ENCODE results near the gene PPM1F. TPM values are rescaled to one million over a fixed set of nuclear protein-coding genes. Genes with fewer than 3 reads are reported as not detected.

Gene PPM1F
- total RNA-seq, 1 donor, result 23.5 TPM

DNA sequence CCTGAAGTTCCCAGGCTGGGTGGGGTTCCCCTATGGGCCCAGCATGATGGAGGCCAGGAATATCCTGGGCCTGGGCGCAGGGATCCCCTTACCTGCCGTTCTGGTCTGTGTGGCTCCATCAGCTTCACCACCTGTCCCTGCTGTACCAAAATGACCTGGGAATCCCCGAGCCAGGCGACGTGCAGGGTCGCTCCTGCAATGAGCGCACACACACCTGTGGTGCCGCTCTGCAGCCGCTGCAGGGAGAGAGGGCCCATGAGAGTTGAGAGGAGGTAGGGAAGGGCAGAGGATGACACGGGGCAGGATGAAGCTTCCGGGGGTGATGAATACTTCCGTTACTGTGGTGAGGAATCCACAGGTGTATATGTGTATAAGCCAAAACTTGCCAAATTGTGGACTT is 21.6 kb downstream of the PPM1F start:
- no peaks in the 10 kb centered on the region for H3K27me3 ChIP-seq (ENCODE audit: insufficient read depth, low read length)
- no peaks in the 10 kb centered on the region for H3K9me3 ChIP-seq (ENCODE audit: low read depth, low read length)
- no peak overlapping the region for H3K4me3 ChIP-seq (ENCODE audit: low read length)
- H3K4me1 ChIP-seq (ENCODE audit: insufficient read depth, low read length), result peaks cover 12% of the 10 kb centered on the region

DNA sequence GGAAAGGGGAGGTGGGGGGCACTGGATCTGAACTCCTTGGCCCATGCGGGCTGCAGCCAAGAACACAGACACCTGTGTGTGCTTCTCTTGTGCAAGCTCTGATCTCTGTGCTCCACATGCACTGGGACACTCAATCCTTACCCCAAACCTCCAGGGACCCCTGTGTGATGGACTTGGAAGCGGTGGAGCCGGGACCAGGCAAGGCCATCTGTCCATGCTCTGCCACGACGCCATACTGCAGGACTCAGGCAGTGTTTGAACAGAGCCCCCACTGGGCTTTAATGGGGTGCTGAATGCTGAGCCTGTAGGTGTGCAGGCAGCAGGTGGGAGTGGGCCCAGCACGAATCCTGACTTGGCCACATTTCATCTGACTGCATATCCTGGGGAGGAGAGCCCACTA is 23.4 kb downstream of the PPM1F start:
- no peaks in the 10 kb centered on the region for H3K9me3 ChIP-seq (ENCODE audit: low read depth, low read length)
- no peak overlapping the region for H3K4me3 ChIP-seq (ENCODE audit: low read length)
- no peaks in the 10 kb centered on the region for H3K27me3 ChIP-seq (ENCODE audit: insufficient read depth, low read length)
- H3K4me1 ChIP-seq (ENCODE audit: insufficient read depth, low read length), result no peaks in the 10 kb centered on the region

DNA sequence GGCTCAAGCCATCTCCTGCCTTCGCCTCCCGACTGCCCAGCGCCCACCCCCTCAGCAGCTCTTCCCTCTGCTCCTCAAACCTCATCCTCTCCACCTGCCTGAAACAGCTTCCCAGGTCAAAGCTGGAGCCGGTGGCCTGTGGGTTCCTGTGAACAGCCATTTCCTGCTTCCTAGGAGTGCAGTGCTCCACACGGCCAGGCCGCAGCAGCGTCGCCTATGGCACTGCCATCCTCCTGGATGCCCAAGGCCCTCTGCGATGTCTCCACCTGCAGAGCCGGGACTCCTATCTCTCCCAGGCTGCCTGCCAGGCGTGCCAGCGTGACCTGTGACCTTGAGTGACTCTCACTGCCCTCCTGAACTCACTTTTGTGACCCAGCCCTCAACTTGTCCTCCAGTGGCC is 24.6 kb downstream of the PPM1F start:
- no peaks in the 10 kb centered on the region for H3K27me3 ChIP-seq (ENCODE audit: insufficient read depth, low read length)
- H3K4me1 ChIP-seq (ENCODE audit: insufficient read depth, low read length), result no peaks in the 10 kb centered on the region
- no peaks in the 10 kb centered on the region for H3K9me3 ChIP-seq (ENCODE audit: low read depth, low read length)
- H3K4me3 ChIP-seq (ENCODE audit: low read length), result no peak overlapping the region

DNA sequence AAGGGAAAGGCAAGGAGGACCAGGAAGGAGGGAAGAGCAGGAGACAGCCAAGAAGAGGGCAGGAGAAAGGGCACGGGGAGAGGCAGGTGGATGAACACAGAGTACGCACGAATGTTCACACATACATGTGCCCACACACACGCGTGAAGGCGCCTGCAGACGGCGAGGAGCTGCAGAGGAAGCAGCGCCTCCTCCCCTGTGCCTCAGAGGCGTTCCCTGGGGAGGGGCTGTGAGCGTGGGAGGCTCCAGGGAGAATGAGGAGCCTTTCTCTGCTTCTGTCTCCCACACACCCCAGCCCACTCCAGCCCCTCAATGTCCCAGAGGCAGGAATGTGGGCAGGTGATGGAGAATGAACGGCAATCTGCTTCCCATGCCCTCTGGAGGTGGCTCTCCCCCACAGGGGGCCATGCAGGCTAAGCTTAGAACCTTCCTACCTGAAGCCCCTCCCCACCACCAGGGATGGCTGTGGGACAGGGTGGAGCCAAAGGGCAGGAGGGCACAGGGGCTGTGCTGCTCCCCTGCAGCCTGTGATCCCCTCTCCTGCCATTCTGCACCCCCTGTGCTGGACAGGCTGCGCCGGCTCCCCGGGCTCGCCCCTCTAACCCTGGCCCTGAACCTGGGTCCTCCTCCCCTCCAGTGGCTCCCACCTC is 25.3 kb downstream of the PPM1F start:
- no peaks in the 10 kb centered on the region for H3K4me1 ChIP-seq (ENCODE audit: insufficient read depth, low read length)
- H3K9me3 ChIP-seq (ENCODE audit: low read depth, low read length), result no peaks in the 10 kb centered on the region
- H3K4me3 ChIP-seq (ENCODE audit: low read length), result no peak overlapping the region
- no peaks in the 10 kb centered on the region for H3K27me3 ChIP-seq (ENCODE audit: insufficient read depth, low read length)

DNA sequence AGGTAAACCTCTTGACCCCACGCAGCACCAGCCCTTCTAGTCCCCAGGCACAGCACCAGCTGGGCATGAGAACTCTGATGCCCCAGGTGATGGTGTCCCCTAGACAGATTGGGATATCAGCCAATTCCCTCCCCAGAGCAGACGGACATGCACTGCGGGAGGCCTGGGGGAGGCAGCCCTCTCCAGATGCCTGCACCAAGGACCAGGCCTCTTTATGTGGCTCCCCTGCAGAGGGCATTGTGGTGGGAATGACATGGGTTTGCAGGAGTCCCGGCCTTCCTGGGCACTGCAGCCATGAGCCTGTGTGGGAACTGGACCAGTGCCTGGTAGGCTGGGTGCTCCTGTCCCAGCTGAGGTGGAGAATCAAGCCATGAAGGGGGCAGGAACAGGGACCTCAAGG is 25.9 kb downstream of the PPM1F start:
- no peaks in the 10 kb centered on the region for H3K27me3 ChIP-seq (ENCODE audit: insufficient read depth, low read length)
- H3K9me3 ChIP-seq (ENCODE audit: low read depth, low read length), result no peaks in the 10 kb centered on the region
- no peaks in the 10 kb centered on the region for H3K4me1 ChIP-seq (ENCODE audit: insufficient read depth, low read length)
- no peak overlapping the region for H3K4me3 ChIP-seq (ENCODE audit: low read length)

DNA sequence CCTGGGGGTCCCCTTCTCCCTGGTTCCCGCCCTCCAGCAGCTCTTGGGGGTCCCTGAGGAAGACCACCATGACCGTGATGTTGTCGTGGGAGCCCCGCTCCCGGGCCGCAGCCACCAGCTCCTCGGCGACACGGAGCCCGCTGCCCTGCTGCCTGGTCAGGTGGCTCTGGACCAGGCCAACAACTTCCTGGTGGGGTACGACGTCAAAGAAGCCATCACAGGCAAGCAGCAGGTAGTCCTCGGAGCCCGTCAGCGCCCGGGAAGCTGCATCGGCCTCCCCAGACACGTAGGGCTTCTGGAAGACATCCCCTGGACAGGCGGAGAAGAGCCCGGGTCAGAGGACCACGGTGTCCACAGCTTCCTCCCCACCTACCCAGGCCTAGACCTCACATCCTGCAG is 29.5 kb downstream of the PPM1F start:
- H3K9me3 ChIP-seq (ENCODE audit: low read depth, low read length), result no peaks in the 10 kb centered on the region
- no peaks in the 10 kb centered on the region for H3K27me3 ChIP-seq (ENCODE audit: insufficient read depth, low read length)
- no peaks in the 10 kb centered on the region for H3K4me1 ChIP-seq (ENCODE audit: insufficient read depth, low read length)
- H3K4me3 ChIP-seq (ENCODE audit: low read length), result no peak overlapping the region

DNA sequence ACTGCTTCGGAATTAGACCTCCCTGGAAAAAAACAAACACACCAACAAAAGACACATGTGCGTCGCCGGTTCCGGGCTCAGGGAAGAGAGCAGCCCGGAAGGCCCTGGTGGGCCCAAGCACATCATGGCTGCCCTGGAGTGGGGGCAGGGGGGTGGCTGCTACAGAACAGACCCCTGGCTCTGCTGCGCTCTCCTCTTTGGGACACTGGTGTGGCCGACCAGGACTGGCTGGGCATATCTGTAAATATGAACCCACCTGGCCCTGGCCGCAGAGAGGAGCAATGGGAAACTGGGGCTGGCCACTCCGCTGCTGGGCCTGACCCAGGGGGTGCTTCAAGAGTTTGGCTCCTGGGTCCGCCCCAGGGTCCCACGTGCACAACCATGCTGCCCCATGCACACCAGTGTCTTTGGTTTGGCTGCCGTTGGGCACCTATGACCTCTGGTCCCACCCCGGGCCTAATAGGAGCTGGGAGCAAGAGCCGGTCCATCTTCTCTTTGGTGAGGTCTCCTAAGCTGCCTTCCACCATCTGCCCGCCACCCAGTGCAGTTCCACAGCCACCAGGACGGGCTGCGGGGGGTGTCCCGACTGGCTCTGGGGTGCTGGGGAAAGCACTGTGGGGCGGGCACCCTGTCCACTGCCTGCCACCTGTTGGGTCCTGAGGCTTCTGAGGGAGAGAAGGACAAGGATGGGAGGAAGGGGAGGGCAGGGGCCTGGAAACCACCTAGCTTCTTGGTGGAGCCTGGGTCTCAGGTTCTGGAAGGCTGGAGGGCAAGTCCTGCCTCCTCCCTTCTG is 30.1 kb downstream of the PPM1F start:
- Histone ChIP-seq H3K4me3 (ENCODE audit: low read length) (no peak overlapping the region), H3K4me1 (ENCODE audit: insufficient read depth, low read length) (no peaks in the 10 kb centered on the region), H3K27me3 (ENCODE audit: insufficient read depth, low read length) (no peaks in the 10 kb centered on the region), H3K9me3 (ENCODE audit: low read depth, low read length) (no peaks in the 10 kb centered on the region)

DNA sequence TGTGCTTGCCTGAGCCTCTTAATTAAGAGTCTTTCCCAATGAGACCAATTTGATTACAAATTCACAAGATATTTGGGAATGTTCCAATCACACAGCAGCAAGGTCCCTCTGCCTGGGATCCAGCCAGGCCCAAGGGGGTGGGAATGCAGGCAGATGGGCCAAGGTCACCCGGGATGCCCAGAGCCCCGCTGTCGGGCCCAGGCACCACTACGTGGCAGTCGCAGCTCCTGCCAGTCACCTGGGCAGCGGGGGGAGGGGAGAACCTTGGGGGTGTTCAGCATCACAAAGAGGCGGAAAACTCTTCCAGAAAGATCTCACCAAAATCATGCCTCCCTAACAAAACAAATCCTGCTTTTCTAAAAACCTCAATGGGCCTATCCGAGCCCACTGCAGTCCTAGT is 30.9 kb downstream of the PPM1F start:
- no peaks in the 10 kb centered on the region for H3K9me3 ChIP-seq (ENCODE audit: low read depth, low read length)
- no peak overlapping the region for H3K4me3 ChIP-seq (ENCODE audit: low read length)
- no peaks in the 10 kb centered on the region for H3K27me3 ChIP-seq (ENCODE audit: insufficient read depth, low read length)
- H3K4me1 ChIP-seq (ENCODE audit: insufficient read depth, low read length), result no peaks in the 10 kb centered on the region

DNA sequence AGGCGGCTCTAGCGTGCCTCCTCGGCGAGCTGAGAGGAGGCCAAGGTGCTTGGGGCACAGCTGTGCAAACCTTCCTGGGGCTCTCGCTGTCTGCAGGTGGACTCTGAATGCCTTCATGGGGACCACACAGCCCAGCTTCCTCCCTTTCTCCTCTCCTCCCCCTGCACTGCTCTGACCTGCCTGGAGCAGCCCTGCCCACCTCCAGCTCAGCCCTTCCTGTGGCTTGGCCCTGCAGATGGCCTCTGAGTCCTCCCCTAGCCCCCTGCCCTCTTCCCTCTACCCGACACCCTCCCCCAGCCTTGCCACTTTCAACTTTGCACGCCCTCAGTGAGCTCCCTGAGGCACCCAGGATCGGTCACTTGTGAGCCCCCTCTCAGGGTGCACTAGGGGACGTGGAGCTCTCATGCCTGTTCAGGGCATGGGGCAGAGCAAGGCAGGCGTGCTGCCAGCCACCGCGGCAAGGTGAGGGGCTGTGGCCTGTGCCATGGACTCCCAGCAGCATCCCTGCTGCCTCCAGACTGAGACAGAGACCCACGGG is 31.4 kb downstream of the PPM1F start:
- H3K27me3 ChIP-seq (ENCODE audit: insufficient read depth, low read length), result no peaks in the 10 kb centered on the region
- no peaks in the 10 kb centered on the region for H3K9me3 ChIP-seq (ENCODE audit: low read depth, low read length)
- H3K4me1 ChIP-seq (ENCODE audit: insufficient read depth, low read length), result no peaks in the 10 kb centered on the region
- H3K4me3 ChIP-seq (ENCODE audit: low read length), result no peak overlapping the region

DNA sequence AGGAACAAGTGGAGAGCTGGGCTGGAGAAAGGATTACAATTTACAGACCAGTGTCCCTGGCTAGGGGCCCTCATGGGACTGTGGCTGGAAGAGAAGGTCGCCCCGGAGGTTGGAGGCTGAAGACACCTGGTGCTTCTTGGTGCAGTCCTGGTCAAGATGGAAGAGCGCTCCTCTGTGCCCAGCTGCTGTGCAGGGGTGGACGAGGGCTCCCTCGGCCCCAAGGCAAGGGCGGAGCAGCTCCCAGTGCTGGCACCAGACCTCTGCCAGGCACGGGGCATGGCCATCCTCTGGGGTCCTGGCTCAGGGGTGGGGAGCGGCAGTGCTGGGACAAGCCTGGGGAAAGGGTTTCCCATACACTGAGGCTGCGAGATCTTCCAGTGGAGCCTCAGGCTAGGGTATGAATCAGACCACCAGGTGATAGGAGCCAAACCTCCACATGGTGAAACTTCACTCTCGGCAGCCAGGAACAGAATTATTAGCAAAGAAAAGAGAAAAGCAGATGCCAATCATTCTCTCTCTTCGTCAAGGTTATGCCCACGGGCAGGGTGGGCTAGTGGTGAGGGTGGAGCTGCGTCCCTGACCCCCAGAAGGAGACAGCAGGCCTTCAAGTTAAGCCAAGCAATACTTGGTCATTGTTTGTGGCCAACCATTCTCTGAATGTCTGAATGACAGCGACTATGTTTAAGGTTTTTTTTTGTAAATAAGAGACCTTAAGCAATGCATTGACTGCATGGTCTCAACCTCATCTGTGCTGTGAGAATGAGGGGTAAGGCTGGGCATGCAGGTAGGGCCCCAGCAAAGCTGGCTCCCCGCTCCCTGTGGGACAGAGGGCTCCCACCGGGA is 32.1 kb downstream of the PPM1F start:
- no peak overlapping the region for H3K4me3 ChIP-seq (ENCODE audit: low read length)
- no peaks in the 10 kb centered on the region for H3K9me3 ChIP-seq (ENCODE audit: low read depth, low read length)
- no peaks in the 10 kb centered on the region for H3K4me1 ChIP-seq (ENCODE audit: insufficient read depth, low read length)
- H3K27me3 ChIP-seq (ENCODE audit: insufficient read depth, low read length), result no peaks in the 10 kb centered on the region

DNA sequence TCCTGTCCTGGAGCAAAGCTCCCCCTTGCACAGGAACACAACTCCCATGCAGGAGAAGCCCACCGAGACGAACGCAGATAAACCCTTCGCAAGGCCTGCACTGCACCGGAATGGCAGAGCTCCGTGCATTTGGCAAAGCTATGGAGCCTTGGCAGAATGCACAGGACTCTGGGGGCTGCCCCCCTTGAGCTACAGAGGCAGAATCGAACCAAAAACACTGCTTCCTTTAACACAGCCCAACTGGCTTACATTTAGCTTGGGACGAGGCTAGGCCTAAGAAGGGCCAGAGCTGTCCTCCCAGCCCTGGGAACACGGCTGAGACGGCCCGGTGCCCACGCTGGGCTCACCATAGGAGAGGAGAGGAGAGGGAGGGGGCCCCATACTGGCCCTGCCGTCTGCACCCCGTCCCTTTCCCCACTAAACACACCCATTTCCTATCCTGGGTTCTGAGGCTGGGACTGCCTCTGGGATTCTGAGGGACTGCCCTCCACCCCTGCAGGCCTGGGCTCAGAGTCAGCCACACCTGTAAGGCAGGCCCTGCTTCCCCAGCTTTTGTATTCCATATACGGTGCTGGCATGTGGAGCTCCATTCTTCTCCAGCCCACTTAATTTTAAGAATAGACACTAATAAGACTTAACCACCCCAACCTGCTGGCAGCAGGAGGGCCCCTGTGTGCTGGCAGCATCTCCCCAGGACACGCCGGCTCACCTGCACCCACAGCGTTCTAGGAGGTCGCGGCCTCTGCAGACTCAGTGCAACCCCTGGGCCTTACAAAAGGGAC is 32.9 kb downstream of the PPM1F start:
- Histone ChIP-seq H3K27me3 (ENCODE audit: insufficient read depth, low read length) (no peaks in the 10 kb centered on the region), H3K9me3 (ENCODE audit: low read depth, low read length) (no peaks in the 10 kb centered on the region), H3K4me1 (ENCODE audit: insufficient read depth, low read length) (no peaks in the 10 kb centered on the region), H3K4me3 (ENCODE audit: low read length) (no peak overlapping the region)

DNA sequence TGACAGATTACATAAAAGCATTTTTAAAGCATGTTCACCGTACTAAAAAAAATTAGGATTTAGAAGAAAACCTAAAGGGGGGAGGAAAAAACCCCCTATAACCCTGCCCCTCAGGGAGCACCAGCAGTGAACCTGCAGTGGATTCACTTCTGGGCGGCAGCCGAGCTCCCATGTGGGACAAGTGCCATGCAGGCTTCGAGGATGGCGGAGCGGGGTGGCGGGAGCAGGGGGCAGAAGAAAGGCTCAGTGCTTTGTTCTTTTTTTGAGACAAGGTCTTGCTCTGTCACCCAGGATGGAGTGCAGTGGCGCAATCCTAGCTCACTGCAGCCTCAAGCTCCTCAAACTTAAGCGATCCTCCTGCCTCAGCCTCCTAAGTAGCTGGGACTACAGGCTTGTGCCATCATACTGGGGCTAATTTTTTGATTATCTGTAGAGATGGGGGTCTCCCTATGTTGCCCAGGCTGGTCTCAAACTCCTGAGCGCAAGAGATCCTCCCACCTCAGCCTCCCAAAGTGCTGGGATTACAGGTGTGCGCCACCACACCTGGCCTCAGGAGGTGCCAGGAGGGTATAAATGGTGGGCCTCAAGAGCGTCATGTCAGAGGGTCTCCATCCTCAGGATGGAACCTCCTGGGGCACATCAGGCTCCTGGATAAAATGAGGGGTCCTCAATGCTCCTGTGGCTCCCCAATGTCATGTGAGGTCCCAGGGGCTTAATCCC is 34.0 kb downstream of the PPM1F start:
- H3K9me3 ChIP-seq (ENCODE audit: low read depth, low read length), result no peaks in the 10 kb centered on the region
- no peaks in the 10 kb centered on the region for H3K27me3 ChIP-seq (ENCODE audit: insufficient read depth, low read length)
- no peaks in the 10 kb centered on the region for H3K4me1 ChIP-seq (ENCODE audit: insufficient read depth, low read length)
- H3K4me3 ChIP-seq (ENCODE audit: low read length), result no peak overlapping the region

DNA sequence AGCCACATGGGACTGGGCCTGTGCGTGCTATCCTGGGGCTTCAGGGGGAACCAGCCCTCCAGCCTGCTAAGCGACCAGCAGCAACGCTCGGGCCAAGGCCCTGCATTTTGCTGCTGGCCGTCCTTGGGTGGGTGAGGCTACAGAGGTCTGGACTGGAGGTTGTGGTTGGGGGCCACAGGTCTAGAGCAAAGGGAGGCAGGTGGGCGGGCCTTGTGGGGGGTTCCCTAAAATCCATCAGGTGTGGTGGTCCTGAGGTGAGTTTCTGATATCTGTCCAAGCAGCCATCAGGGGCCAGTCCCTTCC is 34.7 kb downstream of the PPM1F start:
- H3K4me1 ChIP-seq (ENCODE audit: insufficient read depth, low read length), result no peaks in the 10 kb centered on the region
- no peaks in the 10 kb centered on the region for H3K27me3 ChIP-seq (ENCODE audit: insufficient read depth, low read length)
- H3K9me3 ChIP-seq (ENCODE audit: low read depth, low read length), result no peaks in the 10 kb centered on the region
- H3K4me3 ChIP-seq (ENCODE audit: low read length), result no peak overlapping the region

DNA sequence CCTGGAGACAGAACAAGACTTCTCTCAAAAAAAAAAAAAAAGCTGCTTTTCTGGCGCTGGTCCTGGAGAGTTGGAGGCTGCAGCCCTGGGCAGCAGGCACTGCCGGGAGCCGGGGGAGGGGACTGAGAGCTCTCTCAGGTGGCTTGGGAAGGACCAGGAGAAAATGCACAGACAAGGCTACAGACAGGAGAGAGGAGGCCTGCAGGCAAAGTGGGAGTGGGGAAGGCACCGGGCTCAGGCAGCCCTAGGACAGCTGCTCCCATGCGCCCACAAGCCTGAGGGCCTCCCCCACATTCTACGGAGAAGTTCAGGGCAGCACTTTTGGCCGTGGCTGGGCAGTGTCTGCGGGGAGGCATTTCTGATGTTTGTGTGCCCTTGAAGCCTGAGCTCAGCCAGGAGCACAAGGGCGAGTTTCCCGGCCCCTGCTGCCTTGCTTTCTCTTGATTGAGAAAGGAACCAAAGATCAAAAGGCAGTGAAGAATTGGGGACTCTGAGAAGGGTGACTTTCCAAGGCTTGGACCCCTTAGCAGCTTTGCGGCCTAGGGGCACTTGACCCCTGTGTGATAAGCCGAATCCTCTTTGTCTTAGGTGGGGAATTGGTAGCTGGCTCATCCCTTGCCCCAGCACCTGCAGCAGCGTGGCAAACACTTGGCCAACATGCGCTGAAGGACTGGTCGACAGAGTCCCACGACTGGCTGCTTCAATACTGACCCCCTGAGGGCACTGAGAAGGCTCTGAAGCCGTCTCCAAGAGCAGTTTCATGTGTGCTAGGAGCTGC is 35.3 kb downstream of the PPM1F start:
- no peaks in the 10 kb centered on the region for H3K27me3 ChIP-seq (ENCODE audit: insufficient read depth, low read length)
- H3K9me3 ChIP-seq (ENCODE audit: low read depth, low read length), result no peaks in the 10 kb centered on the region
- no peak overlapping the region for H3K4me3 ChIP-seq (ENCODE audit: low read length)
- no peaks in the 10 kb centered on the region for H3K4me1 ChIP-seq (ENCODE audit: insufficient read depth, low read length)

Measured in mononuclear cell (primary cell).